KOPT-K1 (cell line): ENCODE data around the gene KLHL33.
"Not testable (repeated sequence)": the region's sequence is repeated elsewhere in the genome, so short reads cannot be mapped to it uniquely, and the experiment has no call there.

Experiments used
- H3K27ac ChIP-seq: fragments of 200-600 bp; sonication (generic); 2 replicates; pipeline ENCODE4 v1.5.1; 2016; ENCODE audit warnings: antibody characterized with exemption, mild to moderate bottlenecking, low read depth, low read length; ENCODE audit not compliant: poor library complexity, severe bottlenecking
- H3K36me3 ChIP-seq: fragments of 200-600 bp; sonication (generic); 2 replicates; pipeline ENCODE4 v1.5.1; 2017; ENCODE audit warnings: antibody characterized with exemption, mild to moderate bottlenecking, low read length, moderate library complexity; ENCODE audit not compliant: insufficient read depth
- H3K9me3 ChIP-seq: fragments of 200-600 bp; sonication (generic); 2 replicates; pipeline ENCODE4 v1.5.1; 2017; ENCODE audit warnings: antibody characterized with exemption, low read length, mild to moderate bottlenecking; ENCODE audit not compliant: insufficient read depth, poor library complexity, severe bottlenecking

KLHL33 gene

GRCh38 chr14:20458031-20458789, 22.2 kb upstream of the KLHL33 start:
- Histone ChIP-seq H3K36me3 (peaks cover 45% of the 10 kb centered on the region), H3K27ac (no peak overlapping the region), H3K9me3 (no peaks in the 10 kb centered on the region)

DNA sequence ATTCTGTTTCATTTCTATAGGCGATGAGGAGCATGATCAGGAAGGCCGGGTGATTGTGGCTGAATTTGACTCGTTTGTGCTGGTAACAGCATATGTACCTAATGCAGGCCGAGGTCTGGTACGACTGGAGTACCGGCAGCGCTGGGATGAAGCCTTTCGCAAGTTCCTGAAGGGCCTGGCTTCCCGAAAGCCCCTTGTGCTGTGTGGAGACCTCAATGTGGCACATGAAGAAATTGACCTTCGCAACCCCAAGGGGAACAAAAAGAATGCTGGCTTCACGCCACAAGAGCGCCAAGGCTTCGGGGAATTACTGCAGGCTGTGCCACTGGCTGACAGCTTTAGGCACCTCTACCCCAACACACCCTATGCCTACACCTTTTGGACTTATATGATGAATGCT, 21.0 kb upstream of the KLHL33 start:
- Histone ChIP-seq H3K36me3 (peaks cover 54% of the 10 kb centered on the region), H3K9me3 (no peaks in the 10 kb centered on the region), H3K27ac (no peak overlapping the region)

DNA sequence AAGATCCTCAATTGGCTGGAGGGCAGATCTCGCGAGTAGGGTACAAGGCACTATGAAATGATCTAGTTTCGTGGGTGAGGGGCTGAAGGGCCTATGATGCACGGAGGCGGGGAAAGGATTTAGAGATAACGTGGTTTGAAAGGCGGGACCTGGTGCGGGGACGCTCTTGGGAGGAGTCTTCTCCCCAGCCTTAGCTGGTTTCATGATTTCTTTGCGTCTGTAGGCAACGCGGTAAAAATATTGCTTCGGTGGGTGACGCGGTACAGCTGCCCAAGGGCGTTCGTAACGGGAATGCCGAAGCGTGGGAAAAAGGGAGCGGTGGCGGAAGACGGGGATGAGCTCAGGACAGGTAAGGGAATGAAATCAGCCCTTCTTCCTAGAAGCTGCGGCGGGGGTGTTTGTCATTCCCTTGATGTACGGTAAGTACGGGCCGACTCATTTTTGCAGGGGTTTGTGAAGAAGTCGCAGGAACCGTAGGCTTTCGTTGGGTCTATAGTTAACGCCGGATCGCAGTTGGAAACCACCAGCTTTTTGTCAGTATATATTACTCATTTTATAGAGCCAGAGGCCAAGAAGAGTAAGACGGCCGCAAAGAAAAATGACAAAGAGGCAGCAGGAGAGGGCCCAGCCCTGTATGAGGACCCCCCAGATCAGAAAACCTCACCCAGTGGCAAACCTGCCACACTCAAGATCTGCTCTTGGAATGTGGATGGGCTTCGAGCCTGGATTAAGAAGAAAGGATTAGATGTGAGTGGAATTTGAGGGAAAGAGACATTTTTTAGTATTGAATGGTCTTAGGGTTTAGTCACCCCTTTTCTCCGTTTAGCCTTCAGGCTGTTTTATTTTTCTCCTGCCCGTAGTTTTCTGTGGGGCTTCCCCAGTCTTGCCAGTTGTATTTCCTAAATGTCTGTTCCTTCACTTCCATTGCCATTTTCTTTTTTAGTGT, 19.7 kb upstream of the KLHL33 start:
- Histone ChIP-seq H3K27ac (peak overlapping the region; percentile 95), H3K9me3 (no peaks in the 10 kb centered on the region), H3K36me3 (peaks cover 67% of the 10 kb centered on the region)

DNA sequence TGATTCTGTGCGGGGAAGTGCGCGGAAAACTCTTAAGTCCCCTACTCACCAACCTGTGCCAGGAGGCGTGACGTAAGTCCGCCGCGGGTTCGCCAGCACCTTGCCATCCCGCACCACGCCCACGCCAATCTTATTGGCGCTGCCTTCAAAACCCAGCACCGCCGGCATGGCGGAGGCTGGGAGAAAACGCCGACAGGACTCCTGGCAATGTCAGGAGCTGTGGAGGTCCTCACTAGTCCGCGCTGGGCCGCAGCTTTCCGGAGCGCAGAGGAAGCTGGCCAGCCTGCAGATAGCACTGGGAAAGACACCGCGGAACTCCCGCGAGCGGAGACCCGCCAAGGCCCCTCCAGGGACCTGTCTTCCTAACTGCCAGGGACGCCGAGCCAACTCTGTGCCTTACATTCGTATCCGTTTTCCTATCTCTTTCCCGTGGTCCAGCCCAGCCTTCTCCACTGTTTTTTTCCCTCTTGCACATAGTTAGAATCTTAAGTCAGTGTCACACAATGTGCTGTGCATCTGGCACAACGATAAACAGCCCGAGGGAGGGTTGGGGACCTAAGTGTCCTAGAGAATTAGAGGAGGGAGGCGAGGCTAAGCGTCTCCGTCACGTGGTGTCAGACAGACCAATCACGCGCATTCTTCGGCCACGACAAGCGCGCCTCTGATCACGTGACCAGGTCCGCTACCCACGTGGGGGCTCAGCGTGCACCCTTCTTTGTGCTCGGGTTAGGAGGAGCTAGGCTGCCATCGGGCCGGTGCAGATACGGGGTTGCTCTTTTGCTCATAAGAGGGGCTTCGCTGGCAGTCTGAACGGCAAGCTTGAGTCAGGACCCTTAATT, 18.8 kb upstream of the KLHL33 start, which contains the start of the genes APEX1 and OSGEP:
APEX1 (plus strand) TSS at position 711 of the 839 bp plus-strand sequence. CDS start 420 bp downstream, outside the sequence.
OSGEP (minus strand) TSS at position 297 of the 839 bp plus-strand sequence; CDS start at position 168, 129 bp downstream.
- Histone ChIP-seq H3K9me3 (no peaks in the 10 kb centered on the region), H3K27ac (peak within 1 kb of the TSS; percentile 95), H3K36me3 (peaks cover 70% of the 10 kb centered on the region)

DNA sequence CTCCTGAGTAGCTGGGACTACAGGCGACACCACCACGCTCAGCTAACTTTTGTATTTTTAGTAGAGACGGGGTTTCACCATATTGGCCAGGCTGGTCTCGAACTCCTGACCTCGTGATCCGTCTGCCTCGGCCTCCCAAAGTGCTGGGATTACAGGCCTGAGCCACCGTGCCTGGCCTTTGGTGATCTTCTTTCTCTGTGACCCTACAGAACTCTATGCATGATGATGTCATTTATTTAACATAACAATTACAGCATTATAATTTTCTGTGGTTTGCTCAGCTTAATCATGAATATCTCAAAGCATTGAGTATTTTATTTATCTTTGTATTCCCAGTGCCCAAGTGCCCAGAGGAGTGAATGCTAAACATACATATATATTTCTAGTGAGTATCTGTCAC, 16.9 kb upstream of the KLHL33 start:
- not testable (repeated sequence) for H3K27ac ChIP-seq, H3K9me3 ChIP-seq
- H3K36me3 ChIP-seq: peaks cover 70% of the 10 kb centered on the region

DNA sequence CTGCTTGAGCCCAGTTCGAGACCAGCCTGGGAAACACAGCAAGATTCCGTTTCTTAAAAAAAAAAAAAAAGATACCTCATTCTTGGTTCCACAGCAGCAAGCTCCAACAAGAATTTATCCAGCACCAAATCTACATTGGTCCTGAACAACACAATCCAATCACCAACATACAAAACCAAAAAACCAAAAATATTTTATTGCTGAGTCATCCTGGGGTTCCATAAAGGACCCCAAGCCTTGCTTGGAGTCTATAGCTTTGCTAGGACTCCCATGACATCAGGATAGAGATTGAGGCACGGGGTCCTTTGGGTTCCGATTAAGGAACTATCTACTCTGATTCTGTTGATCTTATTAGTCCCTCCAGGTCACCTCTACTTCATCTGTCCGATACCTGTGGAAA, 10.9 kb upstream of the KLHL33 start:
- Histone ChIP-seq H3K27ac (no peak overlapping the region), H3K36me3 (peaks cover 76% of the 10 kb centered on the region)

GRCh38 chr14:20443650-20444049, 7.7 kb upstream of the KLHL33 start:
- not testable (repeated sequence) for H3K27ac ChIP-seq, H3K9me3 ChIP-seq
- peaks cover 44% of the 10 kb centered on the region for H3K36me3 ChIP-seq

More for the DNA sequence above, 10.9 kb upstream of the KLHL33 start:
- no peaks in the 10 kb centered on the region for H3K9me3 ChIP-seq

- peak overlapping the region; percentile 35 for H3K27ac ChIP-seq
- no peaks in the 10 kb centered on the region for H3K9me3 ChIP-seq
- H3K36me3 ChIP-seq: peaks cover 22% of the 10 kb centered on the region
These were observed 5.5 kb upstream of the KLHL33 start for GRCh38 chr14:20441461-20441860.

- Histone ChIP-seq H3K36me3 (peaks cover 16% of the 10 kb centered on the region), H3K9me3 (no peaks in the 10 kb centered on the region), H3K27ac (peak overlapping the region; percentile 35)
These were observed 4.9 kb upstream of the KLHL33 start for GRCh38 chr14:20440882-20441281.

- no peaks in the 10 kb centered on the region for H3K9me3 ChIP-seq
- peaks cover 12% of the 10 kb centered on the region for H3K36me3 ChIP-seq
- peak overlapping the region; percentile 35 for H3K27ac ChIP-seq
These were observed 4.5 kb upstream of the KLHL33 start for GRCh38 chr14:20440465-20440864.

DNA sequence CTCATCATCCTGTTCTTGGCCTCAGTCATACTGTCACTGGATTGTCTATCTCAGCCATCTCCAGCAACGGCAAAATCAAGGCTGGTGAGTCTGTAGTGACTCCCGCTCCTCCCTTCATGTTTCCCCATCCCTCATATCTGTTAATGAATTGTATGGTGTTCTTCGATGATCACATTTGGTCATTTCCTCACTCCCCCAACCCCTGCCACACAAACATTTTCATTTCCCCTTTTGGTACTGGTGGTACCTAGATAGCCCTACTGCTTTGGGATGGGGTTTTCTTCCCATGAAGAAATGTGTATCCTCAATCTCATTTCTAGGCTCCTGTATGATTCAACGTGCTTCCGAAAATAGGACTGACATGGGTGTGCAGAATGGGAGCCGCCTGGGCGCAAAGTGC, 2.7 kb upstream of the KLHL33 start:
- Histone ChIP-seq H3K36me3 (no peaks in the 10 kb centered on the region), H3K27ac (no peak overlapping the region), H3K9me3 (no peaks in the 10 kb centered on the region)

GRCh38 chr14:20436363-20436755, 393 bp upstream of the KLHL33 start:
- H3K27ac ChIP-seq: no peak overlapping the region
- H3K9me3 ChIP-seq: no peaks in the 10 kb centered on the region
- no peaks in the 10 kb centered on the region for H3K36me3 ChIP-seq

DNA sequence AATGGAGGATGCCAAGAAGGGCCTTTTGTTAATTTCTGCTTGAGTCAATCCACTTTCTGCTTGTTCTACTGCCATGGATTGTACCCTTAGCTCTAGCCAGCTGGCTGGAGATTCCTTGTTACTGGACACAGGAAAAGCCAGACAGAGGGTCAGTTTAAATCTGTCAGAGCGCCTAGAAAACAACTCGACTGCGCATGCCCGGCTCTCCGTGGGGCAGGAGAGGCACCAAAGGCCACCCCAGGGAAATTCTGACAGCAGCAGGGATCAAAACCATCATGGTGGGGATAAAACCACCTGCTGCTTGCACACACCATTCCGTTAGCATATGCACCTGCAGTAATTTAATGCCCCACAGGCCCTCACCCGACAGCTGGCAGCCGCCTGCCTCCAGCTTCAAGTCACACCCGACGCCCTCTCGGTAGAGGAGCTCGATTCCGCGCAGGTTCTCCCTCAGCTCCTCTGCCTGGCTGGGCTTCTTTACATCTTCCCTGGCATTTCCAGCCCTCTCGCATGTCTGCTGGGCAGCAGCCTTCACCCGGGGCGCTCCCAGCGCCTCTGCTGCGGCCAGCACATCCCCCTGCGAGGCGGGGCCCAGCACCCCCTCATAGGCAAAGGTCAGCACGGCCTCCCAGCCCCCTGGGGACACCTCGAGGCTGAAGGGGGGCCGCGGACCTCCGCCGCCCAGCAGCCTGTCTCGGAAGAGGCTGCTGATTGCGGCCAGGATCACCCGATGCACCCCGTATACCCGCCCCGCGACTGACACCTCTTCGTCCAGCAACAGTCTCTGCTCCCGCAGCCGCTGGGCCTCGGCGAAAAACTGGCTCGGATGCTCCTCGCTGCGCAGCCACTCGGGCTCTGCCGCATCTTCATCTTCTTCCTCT, 1.0 kb downstream of the KLHL33 start:
- Histone ChIP-seq H3K9me3 (no peaks in the 10 kb centered on the region), H3K27ac (no peak overlapping the region), H3K36me3 (no peaks in the 10 kb centered on the region)
